Iris pigment epithelial cell (primary cell): ENCODE data around the gene CLIC2.

Experiments used
- DNase-seq: peaks from one replicate; pipeline ENCODE4 v3.0.0-alpha.2; 2011; ENCODE audit warnings: low read depth

The CLIC2 gene

GRCh38 chrX:155262970-155263754 lies 71.3 kb downstream of the CLIC2 start:
- no peak for DNase-seq

DNA sequence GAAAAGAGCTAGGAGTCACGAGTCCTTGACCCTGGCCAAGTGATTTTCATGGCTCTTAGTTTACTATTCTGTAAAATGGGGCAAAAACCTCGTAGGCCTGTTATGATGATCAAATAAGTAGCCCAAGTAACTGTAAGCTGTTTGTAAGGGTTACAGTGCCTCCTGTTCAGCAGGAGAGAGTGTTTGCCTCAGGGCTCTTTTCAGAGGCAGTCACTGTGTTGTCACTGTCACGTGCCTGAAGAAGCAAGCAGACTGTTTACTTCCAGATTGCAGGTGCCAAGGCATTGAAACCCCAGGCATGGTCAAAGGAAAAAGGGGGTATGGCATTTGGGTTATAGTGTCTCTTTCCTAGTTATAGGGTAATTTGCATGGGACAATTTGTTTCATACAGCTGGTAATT lies 74.7 kb downstream of the CLIC2 start:
- no peak for DNase-seq

- DNase-seq, result no peak
These were observed 83.0 kb downstream of the CLIC2 start for GRCh38 chrX:155251391-155251790.

- no peak for DNase-seq
These were observed 86.9 kb downstream of the CLIC2 start for GRCh38 chrX:155247497-155247896.

DNA sequence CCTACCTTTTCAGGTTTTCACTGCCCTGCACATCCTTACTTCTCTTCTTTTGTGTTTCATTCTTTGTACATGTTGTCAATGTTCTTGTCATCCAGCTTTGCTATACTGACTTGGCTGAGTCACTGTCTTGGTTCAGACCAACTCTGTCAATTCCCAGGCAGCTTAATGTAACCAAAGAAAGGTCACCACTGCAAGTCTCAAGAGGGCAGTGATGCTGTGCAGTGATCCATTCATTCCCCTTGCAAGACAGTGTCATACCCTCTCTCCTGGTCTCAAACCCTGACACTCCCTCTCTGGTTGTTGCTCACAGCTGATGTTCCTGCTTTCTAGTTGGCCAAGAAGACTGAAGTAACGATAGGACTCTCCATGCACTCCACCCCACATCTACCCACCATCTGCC lies 87.7 kb downstream of the CLIC2 start:
- no peak for DNase-seq

GRCh38 chrX:155242300-155242699 lies 92.1 kb downstream of the CLIC2 start:
- no peak for DNase-seq

DNA sequence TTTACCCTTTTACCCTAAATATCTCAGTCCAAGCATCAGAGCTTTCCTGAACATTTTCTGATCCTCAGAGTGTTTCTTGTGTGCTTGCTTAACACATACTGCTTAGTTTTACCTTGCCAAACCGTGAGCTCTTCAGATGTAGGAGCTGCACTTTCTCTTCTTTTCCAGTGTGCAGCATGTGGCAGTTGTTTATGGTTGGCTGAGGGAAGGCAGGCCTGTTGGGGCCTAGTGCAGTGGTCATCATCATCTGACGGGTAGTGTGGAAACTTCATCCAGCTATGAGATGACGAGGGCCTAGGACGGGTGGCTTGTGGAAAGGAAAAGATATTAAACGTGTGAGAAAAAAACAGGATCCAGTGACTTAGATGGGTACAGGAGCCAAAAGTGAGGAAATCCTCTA lies 96.7 kb downstream of the CLIC2 start:
- no peak for DNase-seq

- peak; percentile 29 for DNase-seq
These were observed 98.5 kb downstream of the CLIC2 start for GRCh38 chrX:155235891-155236290.

- DNase-seq, result no peak
These were observed 103.3 kb downstream of the CLIC2 start for GRCh38 chrX:155231163-155231562.
